OCI-LY7 (cell line): ENCODE measurements around the gene EML6. TPM values are rescaled to one million over a fixed set of nuclear protein-coding genes. Genes with fewer than 3 reads are reported as not detected.

Experiments used
- BruUV-seq: library from RNA; stranded (reverse); fragments of 400-500 nt; replicated peaks from 2 replicates; lab custom pipeline; 2021; lab: Mats Ljungman, UMichigan
- CTCF ChIA-PET: fragments of 300-600 bp; sonication (Branson Sonifier 250); formaldehyde crosslinking; loops from one replicate; lab custom pipeline; 2022; ENCODE audit warnings: antibody characterized with exemption; ENCODE audit not compliant: unreplicated experiment; lab: Charles Lee
- POLR2A ChIA-PET: fragments of 300-600 bp; sonication (Branson Sonifier 250); formaldehyde crosslinking; loops from one replicate; lab custom pipeline; 2022; ENCODE audit warnings: antibody characterized with exemption; lab: Charles Lee
- DNase-seq: peaks from one replicate; pipeline ENCODE4 v3.0.0-alpha.2; 2015; ENCODE audit warnings: low spot score
- H2AFZ ChIP-seq: fragments of 200-600 bp; sonication (generic), shearing (Covaris generic); 2 replicates; pipeline ENCODE4 v1.6.1; 2014; ENCODE audit warnings: mild to moderate bottlenecking, antibody characterized with exemption, low read length, moderate library complexity
- H3K27ac ChIP-seq: fragments of 200-600 bp; sonication (generic); 2 replicates; pipeline ENCODE4 v1.5.1; 2014; ENCODE audit warnings: mixed run types, low read depth, mild to moderate bottlenecking, moderate library complexity, low read length, inconsistent platforms; ENCODE audit not compliant: poor library complexity, severe bottlenecking
- H3K36me3 ChIP-seq: fragments of 200-600 bp; sonication (generic); 2 replicates; pipeline ENCODE4 v1.6.1; 2014; ENCODE audit warnings: mild to moderate bottlenecking, antibody characterized with exemption, low read length, moderate library complexity, mixed read lengths; ENCODE audit not compliant: insufficient read depth
- H3K4me1 ChIP-seq: fragments of 200-600 bp; sonication (generic); 2 replicates; pipeline ENCODE4 v1.5.1; 2014; ENCODE audit warnings: mild to moderate bottlenecking, low read length; ENCODE audit not compliant: insufficient read depth, poor library complexity, severe bottlenecking
- H3K4me2 ChIP-seq: fragments of 200-600 bp; sonication (generic); 2 replicates; pipeline ENCODE4 v1.6.1; 2014; ENCODE audit warnings: mild to moderate bottlenecking, low read length
- H3K4me3 ChIP-seq: fragments of 200-600 bp; sonication (generic); 2 replicates; pipeline ENCODE4 v1.5.1; 2014; ENCODE audit warnings: mild to moderate bottlenecking, low read depth, low read length; ENCODE audit not compliant: poor library complexity, severe bottlenecking
- H3K79me2 ChIP-seq: fragments of 200-600 bp; sonication (generic); 2 replicates; pipeline ENCODE4 v1.6.1; 2016; ENCODE audit warnings: low read depth, mild to moderate bottlenecking, low read length, moderate library complexity, mixed read lengths; ENCODE audit not compliant: insufficient read depth
- H3K9me2 ChIP-seq: fragments of 200-600 bp; sonication (generic); 2 replicates; pipeline ENCODE4 v1.6.1; 2016; ENCODE audit warnings: mild to moderate bottlenecking, low read length, mixed read lengths; ENCODE audit not compliant: insufficient read depth
- H3K9me3 ChIP-seq: fragments of 200-600 bp; sonication (generic); 2 replicates; pipeline ENCODE4 v1.6.1; 2014; ENCODE audit warnings: mild to moderate bottlenecking, mixed run types, low read length, mixed read lengths
- H4K20me1 ChIP-seq: fragments of 200-600 bp; sonication (generic); 2 replicates; pipeline ENCODE4 v1.6.1; 2014; ENCODE audit warnings: mild to moderate bottlenecking, antibody characterized with exemption, low read length, moderate library complexity, mixed read lengths; ENCODE audit not compliant: insufficient read depth
- CTCF ChIP-seq: fragments of 200-600 bp; sonication (generic); conservative IDR thresholded peaks from 2 replicates; pipeline ENCODE4 v1.5.1; 2014; ENCODE audit warnings: mild to moderate bottlenecking, antibody characterized with exemption, low read length, moderate library complexity, mixed read lengths
- EZH2phosphoT487 ChIP-seq: fragments of 200-600 bp; sonication (generic); IDR thresholded peaks from 2 replicates; pipeline ENCODE4 v1.6.1; 2018; ENCODE audit warnings: low read depth, borderline replicate concordance, mild to moderate bottlenecking, mixed run types, antibody characterized with exemption, low read length, moderate library complexity, mixed read lengths
- intact Hi-C: fragments of 100-400 bp; cut with micrococcal nuclease; formaldehyde crosslinking; loops from one replicate; pipeline ENCODE4 v1.10.0; 2022; ENCODE audit not compliant: unreplicated experiment
- total RNA-seq, 2 experiments: library from RNA; depleted of rRNA in 1 of 2; stranded (reverse); fragments of >200 nt in 1 of 2; shearing (Covaris generic) in 1 of 2; gene quantifications; 2 replicates each; pipeline ENCODE4 v1.2.3, GENCODE V29; 2014 to 2022

The EML6 gene
- total RNA-seq, 2 experiments from 2014 or later = 310 to 367 TPM

- H3K36me3 ChIP-seq = peaks cover 94% of the 10 kb centered on the region
- H3K9me3 ChIP-seq = peaks cover 6% of the 10 kb centered on the region; the same call in 1 of the 2 replicates
- H3K9me2 ChIP-seq = no peaks in the 10 kb centered on the region
- BruUV-seq = no TSS peak
- H3K4me2 ChIP-seq = no peak overlapping the region
- H3K27ac ChIP-seq = no peak overlapping the region
- TF ChIP-seq EZH2phosphoT487 = no peak
- no peak for TF ChIP-seq CTCF
- H3K4me1 ChIP-seq = no peaks in the 10 kb centered on the region
- no peak for DNase-seq
- no peak overlapping the region for H3K4me3 ChIP-seq
- no peaks in the 10 kb centered on the region for H4K20me1 ChIP-seq
- intact Hi-C loops = no loop called here
- CTCF ChIA-PET = no interaction called here
- no peaks in the 10 kb centered on the region for H3K79me2 ChIP-seq
- POLR2A ChIA-PET = interaction anchor here (1.4 kb wide), 1 partner anchor 10 kb away, joined by 3 read pairs; no protein-coding TSS in a partner anchor
- H2AFZ ChIP-seq = no peak overlapping the region
These were observed 218.0 kb downstream of the EML6 start for GRCh38 chr2:54941248-54941984.

- Histone ChIP-seq H4K20me1 (no peaks in the 10 kb centered on the region), H3K36me3 (peaks cover 94% of the 10 kb centered on the region), H3K4me3 (no peak overlapping the region), H3K79me2 (no peaks in the 10 kb centered on the region), H3K9me3 (peaks cover 6% of the 10 kb centered on the region; the same call in 1 of the 2 replicates), H3K4me1 (no peaks in the 10 kb centered on the region), H2AFZ (no peak overlapping the region), H3K27ac (no peak overlapping the region), H3K9me2 (no peaks in the 10 kb centered on the region), H3K4me2 (no peak overlapping the region)
- intact Hi-C loops = no loop called here
- BruUV-seq = no TSS peak
- ChIA-PET CTCF (no interaction called here), POLR2A (interaction anchor here (1.4 kb wide), 1 partner anchor 11 kb away, joined by 3 read pairs; no protein-coding TSS in a partner anchor)
- no peak for TF ChIP-seq EZH2phosphoT487
- TF ChIP-seq CTCF = no peak
- DNase-seq = no peak
These were observed 218.9 kb downstream of the EML6 start for GRCh38 chr2:54942373-54942772.

GRCh38 chr2:54944724-54945326 is 221.4 kb downstream of the EML6 start:
- H3K4me3 ChIP-seq = no peak overlapping the region
- H3K27ac ChIP-seq = no peak overlapping the region
- intact Hi-C loops = no loop called here
- POLR2A ChIA-PET = no interaction called here
- DNase-seq = no peak
- TF ChIP-seq EZH2phosphoT487 (no peak), CTCF (no peak)
- H2AFZ ChIP-seq = no peak overlapping the region
- CTCF ChIA-PET = no interaction called here
- H3K9me3 ChIP-seq = no peaks in the 10 kb centered on the region
- H3K79me2 ChIP-seq = no peaks in the 10 kb centered on the region
- H3K36me3 ChIP-seq = peaks cover 94% of the 10 kb centered on the region
- H3K4me2 ChIP-seq = no peak overlapping the region
- no peaks in the 10 kb centered on the region for H3K4me1 ChIP-seq
- no peaks in the 10 kb centered on the region for H4K20me1 ChIP-seq
- H3K9me2 ChIP-seq = no peaks in the 10 kb centered on the region
- BruUV-seq = no TSS peak
